ENCODE measurements around the gene NRG3. TPM values are rescaled to one million over a fixed set of nuclear protein-coding genes. Genes with fewer than 3 reads are reported as not detected.

Gene NRG3
- total and polyA plus RNA-seq, 2 of the 8 experiments (the other 6 are each of a cell fraction or from before 2014, with no cell fraction given) = 4.2 to 5.0 TPM

GRCh38 chr10:82515256-82515655, 640.3 kb downstream of the NRG3 start:
- Histone ChIP-seq H3K23ac (ENCODE audit: insufficient read length) (no peak overlapping the region), H4K91ac (replicated peaks; ENCODE audit: insufficient read length, low read length) (no peak overlapping the region), H3K18ac (ENCODE audit: extremely low read depth, low read length) (no peak overlapping the region), H3K4me1 (replicated peaks in 1 of 4; ENCODE audit: control insufficient read depth in 3 of 4, insufficient read depth in 4 of 4, low read length in 3 of 4) (no peaks in the 10 kb centered on the region), H2BK15ac (ENCODE audit: low read length) (no peak overlapping the region), H2BK12ac (ENCODE audit: low read depth, low read length) (no peak overlapping the region), H3K4ac (replicated peaks; ENCODE audit: insufficient read length, low read depth, low read length) (no peak overlapping the region), H3K79me1 (ENCODE audit: low read depth, low read length) (no peaks in the 10 kb centered on the region), H3K79me2 (ENCODE audit: control insufficient read depth in 1 of 2, insufficient read depth in 2 of 2, low read length in 2 of 2) (no peaks in the 10 kb centered on the region), H3K4me3 (ENCODE audit: extremely low read depth in 1 of 4, insufficient read depth in 2 of 4, low read depth in 3 of 4, low read length in 4 of 4) (no peak overlapping the region), H3K14ac (ENCODE audit: insufficient read length) (no peak overlapping the region), H3K56ac (replicated peaks; ENCODE audit: insufficient read length, low read depth, low read length) (no peak overlapping the region), H2BK20ac (ENCODE audit: low read length) (no peak overlapping the region), H4K5ac (ENCODE audit: insufficient read length, low read depth, low read length) (no peak overlapping the region), H3K9ac (replicated peaks in 1 of 4; ENCODE audit: extremely low read depth in 1 of 4, low read depth in 3 of 4, low read length in 3 of 4) (no peak overlapping the region), H3K9me3 (ENCODE audit: insufficient read depth in 2 of 2, low read depth in 1 of 2, low read length in 1 of 2) (no peaks in the 10 kb centered on the region), H2AFZ (ENCODE audit: low read length) (no peak overlapping the region), H2AK5ac (ENCODE audit: low read depth, low read length) (no peak overlapping the region), H4K20me1 (replicated peaks in 1 of 2; ENCODE audit: control insufficient read depth in 1 of 2, insufficient read depth in 2 of 2, low read length in 2 of 2) (no peaks in the 10 kb centered on the region), H4K8ac (ENCODE audit: extremely low read depth, insufficient read depth, low read length) (no peak overlapping the region), H3K23me2 (ENCODE audit: low read depth, low read length) (no peaks in the 10 kb centered on the region; the same call in 1 of the 2 replicates), H2BK120ac (replicated peaks; ENCODE audit: low read depth, low read length) (no peak overlapping the region), H2BK5ac (ENCODE audit: low read depth, low read length) (no peak overlapping the region), H3K27ac (ENCODE audit: low read depth, low read length) (no peak overlapping the region), H3K36me3 (ENCODE audit: control insufficient read depth in 2 of 4, insufficient read depth in 4 of 4, low read length in 3 of 4) (no peaks in the 10 kb centered on the region), H3K27me3 (replicated peaks in 1 of 4; ENCODE audit: control insufficient read depth in 3 of 4, extremely low read depth in 1 of 4, insufficient read depth in 3 of 4, low read length in 3 of 4) (no peaks in the 10 kb centered on the region), H3K4me2 (ENCODE audit: insufficient read depth in 1 of 2, low read depth in 2 of 2, low read length in 2 of 2) (no peak overlapping the region)
- FAIRE-seq (no peak), DNase-seq (ENCODE audit: low read depth in 1 of 2, low spot score in 2 of 2) (no peak)
- 91% methylated on average over 1 of the region's 1 CpG; no CpG with 5 or more reads in 1 of the 2 experiments for WGBS, 2 experiments (ENCODE audit: extremely low coverage in 1 of 2, insufficient coverage in 1 of 2, insufficient read length in 1 of 2, insufficient replicate concordance in 2 of 2, low coverage in 1 of 2, low lambda C conversion rate in 2 of 2, missing lambda C conversion rate in 1 of 2)
- ChIA-PET POLR2A (ENCODE audit: partially characterized antibody) (no interaction called here), CTCF (ENCODE audit: partially characterized antibody) (no interaction called here)
- TF ChIP-seq ZNF274 (IDR thresholded peaks at IDR 0.05; ENCODE audit: borderline replicate concordance, extremely low read depth, low read length) (no peak), TEAD4 (IDR thresholded peaks at IDR 0.05; ENCODE audit: low read depth, low read length) (no peak), GABPA (IDR thresholded peaks at IDR 0.05; ENCODE audit: borderline replicate concordance, insufficient read depth, low read length) (no peak), FOSL1 (IDR thresholded peaks at IDR 0.05; ENCODE audit: insufficient read depth, low read depth, low read length) (no peak), BRCA1 (IDR thresholded peaks at IDR 0.05; ENCODE audit: low read depth, low read length) (no peak), EP300 (IDR thresholded peaks at IDR 0.05; ENCODE audit: borderline replicate concordance in 1 of 2, low read depth in 2 of 2, low read length in 2 of 2) (no peak), TCF12 (IDR thresholded peaks at IDR 0.05; ENCODE audit: low read depth, low read length) (no peak), GTF2F1 (IDR thresholded peaks at IDR 0.05; ENCODE audit: borderline replicate concordance, low read depth, low read length) (no peak)
